ENCODE results near the gene TAMALIN.

Gene TAMALIN

DNA sequence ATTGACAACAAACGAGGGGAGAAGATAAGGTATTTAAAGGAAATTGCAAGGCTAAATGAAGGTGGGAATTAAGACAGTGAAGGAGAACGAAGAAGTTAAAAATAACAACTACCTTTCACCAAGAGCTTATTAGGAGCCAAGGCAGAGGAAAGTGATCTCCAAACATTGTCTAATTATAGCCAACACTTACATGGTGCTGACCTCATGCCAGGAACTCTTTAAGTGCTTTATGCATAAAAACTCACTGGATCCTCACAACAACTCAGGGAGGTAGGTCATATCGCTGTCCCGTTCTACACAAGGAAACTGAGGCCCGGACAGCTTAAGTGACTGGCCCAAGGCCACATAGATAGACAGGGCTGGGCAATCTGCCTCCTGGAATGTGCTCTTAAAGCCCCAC lies 19.5 kb downstream of the TAMALIN start:
- no peaks in the 10 kb centered on the region for H3K9me3 ChIP-seq (ENCODE audit: insufficient read depth, low read length)

GRCh38 chr12:52027085-52027843 lies 20.5 kb downstream of the TAMALIN start:
- no peaks in the 10 kb centered on the region for H4K20me1 ChIP-seq (ENCODE audit: low read depth, low read length)
- H3K36me3 ChIP-seq (ENCODE audit: low read length): no peaks in the 10 kb centered on the region
- no peak overlapping the region for H3K27ac ChIP-seq (ENCODE audit: low read depth, low read length)
- H2AFZ ChIP-seq (ENCODE audit: low read depth, low read length, severe bottlenecking): no peak overlapping the region
- H3K9me3 ChIP-seq (ENCODE audit: insufficient read depth, low read length): no peaks in the 10 kb centered on the region
- TF ChIP-seq, protein P1, sequence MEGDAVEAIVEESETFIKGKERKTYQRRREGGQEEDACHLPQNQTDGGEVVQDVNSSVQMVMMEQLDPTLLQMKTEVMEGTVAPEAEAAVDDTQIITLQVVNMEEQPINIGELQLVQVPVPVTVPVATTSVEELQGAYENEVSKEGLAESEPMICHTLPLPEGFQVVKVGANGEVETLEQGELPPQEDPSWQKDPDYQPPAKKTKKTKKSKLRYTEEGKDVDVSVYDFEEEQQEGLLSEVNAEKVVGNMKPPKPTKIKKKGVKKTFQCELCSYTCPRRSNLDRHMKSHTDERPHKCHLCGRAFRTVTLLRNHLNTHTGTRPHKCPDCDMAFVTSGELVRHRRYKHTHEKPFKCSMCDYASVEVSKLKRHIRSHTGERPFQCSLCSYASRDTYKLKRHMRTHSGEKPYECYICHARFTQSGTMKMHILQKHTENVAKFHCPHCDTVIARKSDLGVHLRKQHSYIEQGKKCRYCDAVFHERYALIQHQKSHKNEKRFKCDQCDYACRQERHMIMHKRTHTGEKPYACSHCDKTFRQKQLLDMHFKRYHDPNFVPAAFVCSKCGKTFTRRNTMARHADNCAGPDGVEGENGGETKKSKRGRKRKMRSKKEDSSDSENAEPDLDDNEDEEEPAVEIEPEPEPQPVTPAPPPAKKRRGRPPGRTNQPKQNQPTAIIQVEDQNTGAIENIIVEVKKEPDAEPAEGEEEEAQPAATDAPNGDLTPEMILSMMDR (IDR thresholded peaks at IDR 0.05; ENCODE audit: insufficient read depth, low read length, poor library complexity, severe bottlenecking): no peak
- TF ChIP-seq EZH2phosphoT487 (conservative IDR thresholded peaks at IDR 0.05; ENCODE audit: low read length): no peak
- no peaks in the 10 kb centered on the region for H3K27me3 ChIP-seq (ENCODE audit: low read length)
- no peaks in the 10 kb centered on the region for H3K9me2 ChIP-seq (replicated peaks; ENCODE audit: insufficient read depth, low read length)
- H3K79me2 ChIP-seq (ENCODE audit: insufficient read depth, low read length): no peaks in the 10 kb centered on the region
- H3K9ac ChIP-seq (ENCODE audit: low read length): no peak overlapping the region
- H3K4me3 ChIP-seq (ENCODE audit: insufficient read depth, low read length, poor library complexity, severe bottlenecking): no peak overlapping the region
- H3F3A ChIP-seq (ENCODE audit: insufficient read depth): peaks cover 8% of the 10 kb centered on the region
- H3K4me2 ChIP-seq (ENCODE audit: low read depth, low read length, poor library complexity, severe bottlenecking): no peak overlapping the region

More for the DNA sequence above, 19.5 kb downstream of the TAMALIN start:
- 0 out of 2 replicates have a peak, but pooled peaks cover 6% of the 10 kb centered on the region for H3F3A ChIP-seq (ENCODE audit: insufficient read depth)
- no peak overlapping the region for H3K9ac ChIP-seq (ENCODE audit: low read length)
- H3K79me2 ChIP-seq (ENCODE audit: insufficient read depth, low read length): no peaks in the 10 kb centered on the region
- H4K20me1 ChIP-seq (ENCODE audit: low read depth, low read length): no peaks in the 10 kb centered on the region
- no peak overlapping the region for H3K4me2 ChIP-seq (ENCODE audit: low read depth, low read length, poor library complexity, severe bottlenecking)
- TF ChIP-seq, protein P1 (IDR thresholded peaks at IDR 0.05; ENCODE audit: insufficient read depth, low read length, poor library complexity, severe bottlenecking): no peak
- no peak for TF ChIP-seq EZH2phosphoT487 (conservative IDR thresholded peaks at IDR 0.05; ENCODE audit: low read length)
- no peaks in the 10 kb centered on the region for H3K27me3 ChIP-seq (ENCODE audit: low read length)
- H3K36me3 ChIP-seq (ENCODE audit: low read length): no peaks in the 10 kb centered on the region
- no peak overlapping the region for H3K27ac ChIP-seq (ENCODE audit: low read depth, low read length)
- no peak overlapping the region for H3K4me3 ChIP-seq (ENCODE audit: insufficient read depth, low read length, poor library complexity, severe bottlenecking)
- no peaks in the 10 kb centered on the region for H3K9me2 ChIP-seq (replicated peaks; ENCODE audit: insufficient read depth, low read length)
- no peak overlapping the region for H2AFZ ChIP-seq (ENCODE audit: low read depth, low read length, severe bottlenecking)

GRCh38 chr12:52029685-52030084 lies 22.9 kb downstream of the TAMALIN start:
- Histone ChIP-seq H3K9ac (ENCODE audit: low read length) (no peak overlapping the region), H3K4me3 (ENCODE audit: insufficient read depth, low read length, poor library complexity, severe bottlenecking) (no peak overlapping the region), H2AFZ (ENCODE audit: low read depth, low read length, severe bottlenecking) (no peak overlapping the region), H3K9me2 (replicated peaks; ENCODE audit: insufficient read depth, low read length) (no peaks in the 10 kb centered on the region), H3K4me2 (ENCODE audit: low read depth, low read length, poor library complexity, severe bottlenecking) (no peak overlapping the region), H3K36me3 (ENCODE audit: low read length) (no peaks in the 10 kb centered on the region), H3K27ac (ENCODE audit: low read depth, low read length) (no peak overlapping the region), H3K27me3 (ENCODE audit: low read length) (no peaks in the 10 kb centered on the region), H4K20me1 (ENCODE audit: low read depth, low read length) (no peaks in the 10 kb centered on the region), H3F3A (ENCODE audit: insufficient read depth) (peaks cover 15% of the 10 kb centered on the region), H3K9me3 (ENCODE audit: insufficient read depth, low read length) (no peaks in the 10 kb centered on the region), H3K79me2 (ENCODE audit: insufficient read depth, low read length) (no peaks in the 10 kb centered on the region)
- TF ChIP-seq, protein P1 (IDR thresholded peaks at IDR 0.05; ENCODE audit: insufficient read depth, low read length, poor library complexity, severe bottlenecking): no peak
- TF ChIP-seq EZH2phosphoT487 (conservative IDR thresholded peaks at IDR 0.05; ENCODE audit: low read length): no peak
